ENCODE measurements around the gene CAVIN1.

CAVIN1 gene

GRCh38 chr17:42428141-42428944 is 5.3 kb upstream of the CAVIN1 start:
- Histone ChIP-seq H3K4me1 (ENCODE audit: control insufficient read depth, insufficient read depth, low read length) (no peaks in the 10 kb centered on the region), H3K4me3 (ENCODE audit: low read depth, low read length) (no peak overlapping the region), H3K9me3 (ENCODE audit: control insufficient read depth, insufficient read depth, low read depth, low read length) (no peaks in the 10 kb centered on the region), H3K27ac (ENCODE audit: extremely low read depth, low read depth, low read length) (no peak overlapping the region; the same call in 1 of the 2 replicates), H3K36me3 (ENCODE audit: control insufficient read depth in 2 of 2, insufficient read depth in 1 of 2, low read length in 2 of 2) (no peaks in the 10 kb centered on the region; a peak in 1 of 3 replicates)
- POLR2A ChIA-PET = interaction anchor here (0.6 to 1.0 kb wide), 2 partner anchors 30 to 89 kb away, joined by 3 read pairs; partner anchors contain the start of gene ATP6V0A1
- CTCF ChIA-PET = interaction anchor here (0.6 to 3.7 kb wide), 14 partner anchors 9 to 1051 kb away, joined by 3 to 28 read pairs (median 4); no protein-coding TSS in a partner anchor
- TF ChIP-seq ZNF624 (tag by site-specific recombination; IDR thresholded peaks at IDR 0.05) (no peak), ZNF10 (tag by site-specific recombination; IDR thresholded peaks at IDR 0.05) (peak; percentile 82; the same call in 1 of the 2 replicates), TRIM28 (IDR thresholded peaks at IDR 0.05; ENCODE audit: borderline replicate concordance, low read length) (0 out of 2 replicates have a peak, but pooled peaks have one; percentile 24), ZEB2 (tag by site-specific recombination; IDR thresholded peaks at IDR 0.05) (peak; percentile 48; the same call in 1 of the 2 replicates), PRDM1 (tag by site-specific recombination; IDR thresholded peaks at IDR 0.05) (peak; percentile 99), ZNF366 (tag by site-specific recombination; conservative IDR thresholded peaks at IDR 0.05) (0 out of 2 replicates have a peak, but pooled peaks have one; percentile 19), SP7 (tag by site-specific recombination; IDR thresholded peaks at IDR 0.05) (peak; percentile 22; the same call in 1 of the 2 replicates), ZBTB44 (tag by site-specific recombination; IDR thresholded peaks at IDR 0.05) (peak; percentile 68), ZNF600 (tag by site-specific recombination; IDR thresholded peaks at IDR 0.05) (peak; percentile 66; the same call in 1 of the 2 replicates), ZNF654 (tag by site-specific recombination; IDR thresholded peaks at IDR 0.05; ENCODE audit: low read depth) (peak; percentile 45), SCRT2 (tag by site-specific recombination; IDR thresholded peaks at IDR 0.05) (peak; percentile 99), ZNF629 (tag by site-specific recombination; IDR thresholded peaks at IDR 0.05) (peak; percentile 46; the same call in 1 of the 2 replicates), ZFP69B (tag by site-specific recombination; IDR thresholded peaks at IDR 0.05) (peak; percentile 76; the same call in 1 of the 2 replicates), ZBTB17 (tag by site-specific recombination; IDR thresholded peaks at IDR 0.05) (peak; percentile 65), SCRT1 (tag by site-specific recombination; IDR thresholded peaks at IDR 0.05; ENCODE audit: borderline replicate concordance) (peak; percentile 86), ZNF777 (tag by site-specific recombination; IDR thresholded peaks at IDR 0.05; ENCODE audit: borderline replicate concordance) (no peak), ZNF639 (tag by site-specific recombination; IDR thresholded peaks at IDR 0.05) (no peak), WT1 (tag by site-specific recombination; IDR thresholded peaks at IDR 0.05) (peak; percentile 20; the same call in 1 of the 2 replicates), ZNF561 (tag by site-specific recombination; IDR thresholded peaks at IDR 0.05; ENCODE audit: borderline replicate concordance) (no peak)
- TF ChIP-seq, protein P1, sequence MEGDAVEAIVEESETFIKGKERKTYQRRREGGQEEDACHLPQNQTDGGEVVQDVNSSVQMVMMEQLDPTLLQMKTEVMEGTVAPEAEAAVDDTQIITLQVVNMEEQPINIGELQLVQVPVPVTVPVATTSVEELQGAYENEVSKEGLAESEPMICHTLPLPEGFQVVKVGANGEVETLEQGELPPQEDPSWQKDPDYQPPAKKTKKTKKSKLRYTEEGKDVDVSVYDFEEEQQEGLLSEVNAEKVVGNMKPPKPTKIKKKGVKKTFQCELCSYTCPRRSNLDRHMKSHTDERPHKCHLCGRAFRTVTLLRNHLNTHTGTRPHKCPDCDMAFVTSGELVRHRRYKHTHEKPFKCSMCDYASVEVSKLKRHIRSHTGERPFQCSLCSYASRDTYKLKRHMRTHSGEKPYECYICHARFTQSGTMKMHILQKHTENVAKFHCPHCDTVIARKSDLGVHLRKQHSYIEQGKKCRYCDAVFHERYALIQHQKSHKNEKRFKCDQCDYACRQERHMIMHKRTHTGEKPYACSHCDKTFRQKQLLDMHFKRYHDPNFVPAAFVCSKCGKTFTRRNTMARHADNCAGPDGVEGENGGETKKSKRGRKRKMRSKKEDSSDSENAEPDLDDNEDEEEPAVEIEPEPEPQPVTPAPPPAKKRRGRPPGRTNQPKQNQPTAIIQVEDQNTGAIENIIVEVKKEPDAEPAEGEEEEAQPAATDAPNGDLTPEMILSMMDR (tag by site-specific recombination; IDR thresholded peaks at IDR 0.05) = peak; percentile 57; the same call in 1 of the 2 replicates
- TF ChIP-seq, protein P2, sequence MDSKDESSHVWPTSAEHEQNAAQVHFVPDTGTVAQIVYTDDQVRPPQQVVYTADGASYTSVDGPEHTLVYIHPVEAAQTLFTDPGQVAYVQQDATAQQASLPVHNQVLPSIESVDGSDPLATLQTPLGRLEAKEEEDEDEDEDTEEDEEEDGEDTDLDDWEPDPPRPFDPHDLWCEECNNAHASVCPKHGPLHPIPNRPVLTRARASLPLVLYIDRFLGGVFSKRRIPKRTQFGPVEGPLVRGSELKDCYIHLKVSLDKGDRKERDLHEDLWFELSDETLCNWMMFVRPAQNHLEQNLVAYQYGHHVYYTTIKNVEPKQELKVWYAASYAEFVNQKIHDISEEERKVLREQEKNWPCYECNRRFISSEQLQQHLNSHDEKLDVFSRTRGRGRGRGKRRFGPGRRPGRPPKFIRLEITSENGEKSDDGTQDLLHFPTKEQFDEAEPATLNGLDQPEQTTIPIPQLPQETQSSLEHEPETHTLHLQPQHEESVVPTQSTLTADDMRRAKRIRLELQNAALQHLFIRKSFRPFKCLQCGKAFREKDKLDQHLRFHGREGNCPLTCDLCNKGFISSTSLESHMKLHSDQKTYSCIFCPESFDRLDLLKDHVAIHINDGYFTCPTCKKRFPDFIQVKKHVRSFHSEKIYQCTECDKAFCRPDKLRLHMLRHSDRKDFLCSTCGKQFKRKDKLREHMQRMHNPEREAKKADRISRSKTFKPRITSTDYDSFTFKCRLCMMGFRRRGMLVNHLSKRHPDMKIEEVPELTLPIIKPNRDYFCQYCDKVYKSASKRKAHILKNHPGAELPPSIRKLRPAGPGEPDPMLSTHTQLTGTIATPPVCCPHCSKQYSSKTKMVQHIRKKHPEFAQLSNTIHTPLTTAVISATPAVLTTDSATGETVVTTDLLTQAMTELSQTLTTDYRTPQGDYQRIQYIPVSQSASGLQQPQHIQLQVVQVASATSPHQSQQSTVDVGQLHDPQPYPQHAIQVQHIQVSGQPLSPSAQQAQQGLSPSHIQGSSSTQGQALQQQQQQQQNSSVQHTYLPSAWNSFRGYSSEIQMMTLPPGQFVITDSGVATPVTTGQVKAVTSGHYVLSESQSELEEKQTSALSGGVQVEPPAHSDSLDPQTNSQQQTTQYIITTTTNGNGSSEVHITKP (tag by site-specific recombination; IDR thresholded peaks at IDR 0.05) = peak; percentile 52
- TF ChIP-seq, protein P3, sequence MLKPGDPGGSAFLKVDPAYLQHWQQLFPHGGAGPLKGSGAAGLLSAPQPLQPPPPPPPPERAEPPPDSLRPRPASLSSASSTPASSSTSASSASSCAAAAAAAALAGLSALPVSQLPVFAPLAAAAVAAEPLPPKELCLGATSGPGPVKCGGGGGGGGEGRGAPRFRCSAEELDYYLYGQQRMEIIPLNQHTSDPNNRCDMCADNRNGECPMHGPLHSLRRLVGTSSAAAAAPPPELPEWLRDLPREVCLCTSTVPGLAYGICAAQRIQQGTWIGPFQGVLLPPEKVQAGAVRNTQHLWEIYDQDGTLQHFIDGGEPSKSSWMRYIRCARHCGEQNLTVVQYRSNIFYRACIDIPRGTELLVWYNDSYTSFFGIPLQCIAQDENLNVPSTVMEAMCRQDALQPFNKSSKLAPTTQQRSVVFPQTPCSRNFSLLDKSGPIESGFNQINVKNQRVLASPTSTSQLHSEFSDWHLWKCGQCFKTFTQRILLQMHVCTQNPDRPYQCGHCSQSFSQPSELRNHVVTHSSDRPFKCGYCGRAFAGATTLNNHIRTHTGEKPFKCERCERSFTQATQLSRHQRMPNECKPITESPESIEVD (tag by site-specific recombination; IDR thresholded peaks at IDR 0.05) = peak; percentile 37; the same call in 1 of the 2 replicates
- TF ChIP-seq, protein P4, sequence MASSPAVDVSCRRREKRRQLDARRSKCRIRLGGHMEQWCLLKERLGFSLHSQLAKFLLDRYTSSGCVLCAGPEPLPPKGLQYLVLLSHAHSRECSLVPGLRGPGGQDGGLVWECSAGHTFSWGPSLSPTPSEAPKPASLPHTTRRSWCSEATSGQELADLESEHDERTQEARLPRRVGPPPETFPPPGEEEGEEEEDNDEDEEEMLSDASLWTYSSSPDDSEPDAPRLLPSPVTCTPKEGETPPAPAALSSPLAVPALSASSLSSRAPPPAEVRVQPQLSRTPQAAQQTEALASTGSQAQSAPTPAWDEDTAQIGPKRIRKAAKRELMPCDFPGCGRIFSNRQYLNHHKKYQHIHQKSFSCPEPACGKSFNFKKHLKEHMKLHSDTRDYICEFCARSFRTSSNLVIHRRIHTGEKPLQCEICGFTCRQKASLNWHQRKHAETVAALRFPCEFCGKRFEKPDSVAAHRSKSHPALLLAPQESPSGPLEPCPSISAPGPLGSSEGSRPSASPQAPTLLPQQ (tag by site-specific recombination; IDR thresholded peaks at IDR 0.05) = peak; percentile 79

Measured in HEK293 (cell line).